ENCODE data around the gene TSPAN4. TPM values are rescaled to one million over a fixed set of nuclear protein-coding genes. Genes with fewer than 3 reads are reported as not detected.

Gene TSPAN4
- total RNA-seq, 2 experiments from 2014 or later, result 5.0 to 6.3 TPM

DNA sequence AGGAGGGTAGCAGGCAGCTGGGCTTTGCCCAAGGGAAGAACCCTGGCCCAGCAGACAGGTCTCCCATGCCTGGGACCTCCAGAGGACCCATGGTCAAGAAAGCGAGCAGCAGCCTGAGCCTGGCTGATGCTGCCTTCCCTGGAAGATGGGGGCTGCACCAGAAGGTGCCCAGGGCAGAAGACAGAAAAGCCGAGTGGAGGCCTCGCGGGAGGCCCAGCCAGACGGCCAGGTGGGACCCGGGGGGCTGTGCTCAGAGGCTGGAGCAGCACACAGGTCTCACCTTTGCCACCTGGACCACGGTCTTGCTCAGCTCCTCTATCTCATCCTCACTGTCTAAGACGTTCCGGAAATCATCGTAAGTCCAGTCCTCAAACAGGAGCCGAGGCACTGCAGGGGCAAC is 57.1 kb downstream of the TSPAN4 start:
- no peak for DNase-seq
- H3K27ac Mint-ChIP-seq, result no peak overlapping the region
- H3K27me3 Mint-ChIP-seq (ENCODE audit: low read depth), result no peaks in the 10 kb centered on the region
- peaks cover 24% of the 10 kb centered on the region for H3K36me3 Mint-ChIP-seq (ENCODE audit: low read depth)
- intact Hi-C loops (cut with micrococcal nuclease), result no loop called here
- H3K4me1 Mint-ChIP-seq (ENCODE audit: low read depth), result no peaks in the 10 kb centered on the region
- H3K4me3 Mint-ChIP-seq, result no peak overlapping the region
- no peaks in the 10 kb centered on the region for H3K9me3 Mint-ChIP-seq
- CTCF ChIA-PET, result no interaction called here

DNA sequence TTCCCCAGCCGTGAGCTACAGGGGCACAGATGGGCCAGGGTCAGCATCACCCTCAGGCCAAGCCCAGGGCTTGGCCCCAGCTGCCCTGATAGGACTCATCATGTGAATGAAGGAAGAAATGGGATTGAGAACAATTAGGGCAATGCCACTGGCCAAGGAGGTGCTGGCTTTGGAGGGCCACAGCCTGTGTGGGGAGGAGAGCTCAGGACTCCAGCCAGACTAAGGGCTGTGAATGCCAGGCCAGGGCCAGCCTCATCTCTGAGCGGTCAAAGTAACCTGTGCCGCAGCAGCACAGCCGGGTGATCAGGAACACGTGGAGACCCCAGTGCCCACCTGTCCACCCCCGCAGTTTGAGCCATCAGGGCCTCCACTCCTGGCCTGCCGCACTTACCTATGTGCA is 57.9 kb downstream of the TSPAN4 start:
- CTCF ChIA-PET, result no interaction called here
- no peaks in the 10 kb centered on the region for H3K27me3 Mint-ChIP-seq (ENCODE audit: low read depth)
- no peak overlapping the region for H3K27ac Mint-ChIP-seq
- H3K36me3 Mint-ChIP-seq (ENCODE audit: low read depth), result peaks cover 24% of the 10 kb centered on the region
- no peaks in the 10 kb centered on the region for H3K4me1 Mint-ChIP-seq (ENCODE audit: low read depth)
- intact Hi-C loops (cut with micrococcal nuclease), result no loop called here
- no peak for DNase-seq
- no peaks in the 10 kb centered on the region for H3K9me3 Mint-ChIP-seq
- H3K4me3 Mint-ChIP-seq, result no peak overlapping the region

DNA sequence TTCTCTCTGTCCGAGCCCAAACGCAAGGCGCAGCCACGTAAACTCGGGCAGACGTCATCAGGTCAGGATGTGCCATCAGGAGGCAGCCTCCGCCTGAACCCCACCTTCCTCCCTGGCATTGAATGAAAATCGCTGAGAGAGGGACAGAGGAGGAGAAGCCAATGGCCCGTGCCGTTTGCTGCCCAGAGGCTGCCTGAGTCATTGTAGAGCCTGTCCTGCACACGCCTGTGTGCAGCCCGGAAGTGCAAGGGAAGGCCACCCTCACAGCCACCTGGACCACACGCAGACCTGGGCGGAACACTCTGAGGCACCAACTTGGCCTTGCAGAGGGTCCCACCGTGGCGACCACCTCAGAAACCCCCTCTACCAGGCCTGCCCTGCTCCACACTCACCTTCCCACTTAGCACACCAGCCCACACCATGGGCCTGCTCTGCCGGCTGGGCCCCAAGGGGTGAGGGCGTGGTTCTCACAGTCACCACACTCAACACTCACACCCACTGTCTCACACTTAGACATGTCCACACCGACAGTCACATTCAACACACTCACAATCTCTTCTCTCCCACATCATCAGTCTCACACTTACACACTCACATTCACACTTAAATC is 58.9 kb downstream of the TSPAN4 start:
- Mint-ChIP-seq H3K9me3 (no peaks in the 10 kb centered on the region), H3K27ac (no peak overlapping the region), H3K27me3 (ENCODE audit: low read depth) (no peaks in the 10 kb centered on the region), H3K4me1 (ENCODE audit: low read depth) (no peaks in the 10 kb centered on the region), H3K4me3 (no peak overlapping the region), H3K36me3 (ENCODE audit: low read depth) (peaks cover 26% of the 10 kb centered on the region)
- no peak for DNase-seq
- CTCF ChIA-PET, result no interaction called here
- intact Hi-C loops (cut with micrococcal nuclease), result no loop called here

- Mint-ChIP-seq H3K4me3 (no peak overlapping the region), H3K27ac (no peak overlapping the region), H3K4me1 (ENCODE audit: low read depth) (peaks cover 15% of the 10 kb centered on the region), H3K36me3 (ENCODE audit: low read depth) (peaks cover 25% of the 10 kb centered on the region), H3K27me3 (ENCODE audit: low read depth) (no peaks in the 10 kb centered on the region), H3K9me3 (no peaks in the 10 kb centered on the region)
- intact Hi-C loops (cut with micrococcal nuclease), result no loop called here
- CTCF ChIA-PET, result no interaction called here
- no peak for DNase-seq
Observed at GRCh38 chr11:904380-904779, 61.7 kb downstream of the TSPAN4 start.

DNA sequence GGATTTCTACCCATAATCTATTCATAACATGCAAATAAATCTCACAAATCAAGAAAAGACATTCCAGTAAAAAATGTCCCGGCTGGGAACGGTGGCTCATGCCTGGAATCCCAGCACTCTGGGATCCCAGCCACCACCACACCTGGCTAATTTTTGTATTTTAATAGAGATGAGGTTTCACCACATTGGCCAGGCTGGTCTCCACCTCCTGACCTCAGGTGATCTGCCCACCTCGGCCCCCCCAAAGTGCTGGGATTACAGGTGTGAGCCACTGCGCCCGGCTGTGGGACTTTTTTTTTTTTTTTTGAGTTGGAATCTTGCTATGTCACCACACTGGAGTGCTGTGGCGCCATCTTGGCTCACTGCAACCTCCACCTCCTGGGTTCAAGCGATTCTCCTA is 63.3 kb downstream of the TSPAN4 start:
- CTCF ChIA-PET, result no interaction called here
- H3K9me3 Mint-ChIP-seq, result no peaks in the 10 kb centered on the region
- DNase-seq, result no peak
- no peak overlapping the region for H3K4me3 Mint-ChIP-seq
- no peak overlapping the region for H3K27ac Mint-ChIP-seq
- H3K27me3 Mint-ChIP-seq (ENCODE audit: low read depth), result no peaks in the 10 kb centered on the region
- peaks cover 23% of the 10 kb centered on the region for H3K36me3 Mint-ChIP-seq (ENCODE audit: low read depth)
- intact Hi-C loops (cut with micrococcal nuclease), result no loop called here
- H3K4me1 Mint-ChIP-seq (ENCODE audit: low read depth), result peaks cover 19% of the 10 kb centered on the region

- Mint-ChIP-seq H3K36me3 (ENCODE audit: low read depth) (peaks cover 10% of the 10 kb centered on the region), H3K9me3 (no peaks in the 10 kb centered on the region), H3K27me3 (ENCODE audit: low read depth) (no peaks in the 10 kb centered on the region), H3K4me1 (ENCODE audit: low read depth) (peaks cover 24% of the 10 kb centered on the region), H3K4me3 (no peak overlapping the region), H3K27ac (no peak overlapping the region)
- CTCF ChIA-PET, result no interaction called here
- intact Hi-C loops (cut with micrococcal nuclease), result no loop called here
- no peak for DNase-seq
Observed at GRCh38 chr11:907668-908067, 65.0 kb downstream of the TSPAN4 start.

DNA sequence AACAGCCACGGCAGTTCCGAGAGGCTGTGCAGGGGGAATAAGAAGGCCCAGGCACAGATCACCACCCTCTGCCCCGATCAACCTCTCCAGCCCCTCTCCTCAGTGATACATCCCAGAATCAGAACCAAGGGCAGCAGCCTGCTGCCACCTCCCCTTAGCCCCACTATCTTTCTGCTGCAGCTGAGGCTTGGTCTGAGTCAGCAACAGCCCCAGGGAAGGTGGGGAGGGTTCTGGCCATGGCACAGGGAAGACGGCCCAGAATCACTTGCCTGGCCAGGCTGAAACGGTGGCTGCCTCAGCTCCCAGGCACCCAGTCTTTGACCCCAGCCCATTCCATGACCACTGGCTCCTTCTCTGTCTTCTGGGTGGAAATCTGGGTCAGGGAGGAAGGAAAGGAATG is 65.6 kb downstream of the TSPAN4 start:
- H3K27ac Mint-ChIP-seq, result no peak overlapping the region

GRCh38 chr11:909406-909805 is 66.8 kb downstream of the TSPAN4 start:
- H3K27ac Mint-ChIP-seq, result no peak overlapping the region
- no peak for DNase-seq
- peaks cover 24% of the 10 kb centered on the region for H3K4me1 Mint-ChIP-seq (ENCODE audit: low read depth)
- CTCF ChIA-PET, result interaction anchor here (2.0 kb wide), 1 partner anchor 15 kb away, joined by 7 read pairs; no protein-coding TSS in a partner anchor
- H3K4me3 Mint-ChIP-seq, result peak overlapping the region; percentile 91
- H3K36me3 Mint-ChIP-seq (ENCODE audit: low read depth), result peaks cover 4% of the 10 kb centered on the region
- no peaks in the 10 kb centered on the region for H3K27me3 Mint-ChIP-seq (ENCODE audit: low read depth)
- intact Hi-C loops (cut with micrococcal nuclease), result no loop called here
- no peaks in the 10 kb centered on the region for H3K9me3 Mint-ChIP-seq

More for the DNA sequence above, 65.6 kb downstream of the TSPAN4 start:
- H3K4me3 Mint-ChIP-seq, result peak overlapping the region; percentile 16
- no peaks in the 10 kb centered on the region for H3K9me3 Mint-ChIP-seq
- peaks cover 10% of the 10 kb centered on the region for H3K36me3 Mint-ChIP-seq (ENCODE audit: low read depth)
- intact Hi-C loops (cut with micrococcal nuclease), result no loop called here
- DNase-seq, result no peak
- no peaks in the 10 kb centered on the region for H3K27me3 Mint-ChIP-seq (ENCODE audit: low read depth)
- CTCF ChIA-PET, result no interaction called here
- peaks cover 24% of the 10 kb centered on the region for H3K4me1 Mint-ChIP-seq (ENCODE audit: low read depth)

DNA sequence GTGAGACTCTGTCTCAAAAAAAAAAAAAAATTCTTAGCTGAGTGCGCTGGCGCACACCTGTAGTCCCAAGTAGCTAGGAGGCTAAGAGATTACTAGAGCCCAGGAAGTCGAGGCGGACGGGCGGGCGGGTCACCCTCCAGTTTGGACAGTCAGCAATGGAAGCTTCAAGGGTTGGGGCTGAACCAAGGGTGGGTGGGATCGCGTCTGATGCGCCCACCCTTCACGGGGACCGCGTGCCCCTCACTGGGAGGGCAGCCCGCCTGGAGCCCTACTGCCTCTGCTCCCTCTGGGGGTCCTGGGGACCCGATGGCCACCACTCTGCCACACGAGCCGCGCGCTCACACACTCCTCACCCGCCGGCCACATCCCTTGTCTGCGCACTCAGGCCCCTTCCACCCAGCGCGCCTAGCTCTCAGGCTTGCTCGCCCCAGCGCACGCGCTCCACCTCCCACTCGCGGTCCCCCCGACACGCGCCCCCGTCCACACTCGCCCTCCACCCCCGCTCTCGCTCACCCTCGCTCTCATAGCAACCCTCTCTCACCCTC is 67.5 kb downstream of the TSPAN4 start:
- Mint-ChIP-seq H3K27ac (peak overlapping the region; percentile 53), H3K9me3 (no peaks in the 10 kb centered on the region), H3K4me3 (peak overlapping the region; percentile 91), H3K36me3 (ENCODE audit: low read depth) (peaks cover 2% of the 10 kb centered on the region), H3K4me1 (ENCODE audit: low read depth) (peaks cover 24% of the 10 kb centered on the region), H3K27me3 (ENCODE audit: low read depth) (no peaks in the 10 kb centered on the region)
- CTCF ChIA-PET, result interaction anchor here (0.8 to 2.0 kb wide), 2 partner anchors 11 to 15 kb away, joined by 5 to 7 read pairs; no protein-coding TSS in a partner anchor
- no peak for DNase-seq
- intact Hi-C loops (cut with micrococcal nuclease), result loop anchor here (1.0 to 2.0 kb wide), 4 partner anchors 15 to 113 kb away; partner anchors contain the start of genes AP2A2, POLR2L, RPLP2 and TSPAN4

DNA sequence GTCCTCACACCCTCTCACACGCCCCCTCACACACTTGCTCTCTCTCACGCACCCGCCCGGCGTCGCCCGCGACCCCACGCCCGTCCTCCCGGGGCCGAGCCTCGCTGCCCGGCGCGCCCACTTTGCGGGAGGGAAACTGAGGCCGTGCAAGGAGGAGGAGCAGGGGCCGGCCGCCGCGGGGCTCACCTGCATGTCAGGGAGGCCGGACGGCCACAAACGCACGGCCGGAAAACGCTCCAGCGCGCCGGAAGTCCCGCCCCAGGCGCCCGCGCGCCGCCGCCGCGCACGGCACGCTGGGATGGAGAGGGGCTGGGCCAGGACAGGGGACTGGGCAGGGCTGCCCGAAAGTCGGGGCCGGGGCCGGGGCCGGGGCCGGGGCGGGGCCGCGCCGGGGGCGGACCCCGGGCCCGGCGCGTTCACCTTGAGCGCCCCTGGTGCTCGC is 68.0 kb downstream of the TSPAN4 start, which contains the start of gene CHID1:
Gene CHID1 (minus strand): TSS at position 222 of the 442 bp plus-strand sequence. CDS start 5,994 bp downstream, outside the sequence.
- Mint-ChIP-seq H3K9me3 (no peaks in the 10 kb centered on the region), H3K27me3 (ENCODE audit: low read depth) (no peaks in the 10 kb centered on the region), H3K36me3 (ENCODE audit: low read depth) (peaks cover 2% of the 10 kb centered on the region), H3K4me3 (peak within 1 kb of the TSS; percentile 91), H3K27ac (peak within 1 kb of the TSS; percentile 65), H3K4me1 (ENCODE audit: low read depth) (peaks cover 24% of the 10 kb centered on the region)
- CTCF ChIA-PET, result interaction anchor here (0.8 to 2.0 kb wide), 3 partner anchors 10 to 63 kb away, joined by 4 to 7 read pairs (median 5); no protein-coding TSS in a partner anchor
- intact Hi-C loops (cut with micrococcal nuclease), result loop anchor here (1.0 to 2.0 kb wide), 4 partner anchors 15 to 114 kb away; partner anchors contain the start of genes AP2A2, POLR2L, RPLP2 and TSPAN4
- peak; percentile 87 for DNase-seq

DNA sequence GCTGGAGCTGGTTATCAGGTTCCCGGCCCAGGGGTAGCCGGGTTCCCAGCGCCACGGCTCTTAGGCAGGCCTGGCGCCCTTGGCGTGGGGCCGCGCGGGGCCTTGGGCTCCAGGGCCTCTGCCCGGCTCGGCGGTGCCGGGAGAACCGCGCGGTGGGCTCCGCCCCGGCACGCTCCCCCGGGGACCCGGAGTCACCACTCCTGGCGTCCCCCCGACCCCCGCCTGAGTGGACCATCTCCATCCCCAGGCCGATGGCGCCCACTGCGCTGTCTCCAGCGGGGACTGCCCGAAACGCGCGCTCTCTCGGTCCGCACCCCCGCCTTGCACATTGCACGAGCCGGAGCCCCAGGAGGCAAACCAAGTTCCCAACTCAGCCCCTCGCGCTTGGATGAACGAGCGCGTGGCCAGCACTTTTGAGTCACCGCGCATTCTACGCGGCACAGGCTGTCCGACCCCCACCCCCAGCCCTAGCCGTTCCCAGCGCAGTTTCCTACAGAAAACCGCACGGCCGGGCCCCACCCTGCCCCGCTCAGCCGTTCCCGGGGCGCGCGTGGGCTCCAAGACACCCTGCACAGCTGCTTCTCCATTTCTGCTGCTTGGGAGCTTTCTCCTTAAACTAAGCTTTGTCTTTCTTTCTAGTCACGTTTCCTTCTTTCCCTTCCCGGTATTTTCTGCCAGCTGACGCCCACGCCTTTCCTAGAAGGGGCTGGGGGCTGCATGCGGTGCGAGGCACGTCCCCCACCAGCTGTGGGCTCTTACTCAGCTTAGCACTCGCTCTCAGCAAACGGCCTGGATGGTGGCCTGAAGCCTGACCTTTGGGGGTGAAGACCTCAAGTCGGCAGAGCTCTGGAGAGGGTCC is 68.6 kb downstream of the TSPAN4 start:
- no peaks in the 10 kb centered on the region for H3K27me3 Mint-ChIP-seq (ENCODE audit: low read depth)
- peak overlapping the region; percentile 87 for H3K4me3 Mint-ChIP-seq
- H3K4me1 Mint-ChIP-seq (ENCODE audit: low read depth), result peaks cover 24% of the 10 kb centered on the region
- H3K27ac Mint-ChIP-seq, result peak overlapping the region; percentile 65
- no peaks in the 10 kb centered on the region for H3K9me3 Mint-ChIP-seq
- intact Hi-C loops (cut with micrococcal nuclease), result loop anchor here (2.0 kb wide), 2 partner anchors 68 to 114 kb away; partner anchors contain the start of genes POLR2L and TSPAN4
- DNase-seq, result peak; percentile 52
- CTCF ChIA-PET, result interaction anchor here (0.8 to 2.0 kb wide), 4 partner anchors 10 to 64 kb away, joined by 4 to 9 read pairs (median 6); partner anchors contain the start of gene AP2A2
- H3K36me3 Mint-ChIP-seq (ENCODE audit: low read depth), result peaks cover 2% of the 10 kb centered on the region

DNA sequence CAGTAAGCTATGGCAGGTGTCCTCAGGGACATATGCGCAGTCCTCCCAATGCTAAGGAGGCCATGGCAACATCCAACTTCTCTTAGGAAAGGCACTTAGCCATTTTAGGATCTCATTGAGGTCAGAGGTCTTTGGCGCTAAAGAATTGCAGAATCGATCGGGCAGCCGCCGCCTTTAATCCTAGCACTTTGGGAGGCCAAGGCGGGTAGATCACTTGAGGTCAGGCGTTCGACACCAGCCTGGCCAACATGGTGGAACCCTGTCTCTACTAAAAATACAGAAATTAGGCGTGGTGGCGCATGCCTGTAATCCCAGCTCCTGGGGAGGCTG is 69.2 kb downstream of the TSPAN4 start:
- Mint-ChIP-seq H3K27ac (peak overlapping the region; percentile 65), H3K4me1 (ENCODE audit: low read depth) (peaks cover 24% of the 10 kb centered on the region), H3K27me3 (ENCODE audit: low read depth) (no peaks in the 10 kb centered on the region), H3K9me3 (no peaks in the 10 kb centered on the region), H3K4me3 (peak overlapping the region; percentile 87), H3K36me3 (ENCODE audit: low read depth) (no peaks in the 10 kb centered on the region)
- DNase-seq, result no peak
- CTCF ChIA-PET, result interaction anchor here (1.1 to 1.5 kb wide), 2 partner anchors 13 to 64 kb away, joined by 4 to 9 read pairs; partner anchors contain the start of gene AP2A2
- intact Hi-C loops (cut with micrococcal nuclease), result loop anchor here (2.0 kb wide), 2 partner anchors 69 to 115 kb away; partner anchors contain the start of genes POLR2L and TSPAN4
